ENCODE measurements around the gene TMTC2.
A peak's percentile ranks its signal among the peaks of the same experiment; 100 is the strongest.

Gene TMTC2

GRCh38 chr12:82686168-82687020 lies at the start of gene TMTC2:
Gene TMTC2, plus strand, starts transcription at chr12:82686906.
- DNase-seq, result peak; percentile 83

GRCh38 chr12:82638324-82638723 lies 48.4 kb upstream of the TMTC2 start:
- DNase-seq, result no peak

GRCh38 chr12:82644896-82645295 lies 41.8 kb upstream of the TMTC2 start:
- no peak for DNase-seq

- DNase-seq, result no peak
Observed at GRCh38 chr12:82645414-82645813, 41.3 kb upstream of the TMTC2 start.

- no peak for DNase-seq
Observed at GRCh38 chr12:82647853-82648252, 38.9 kb upstream of the TMTC2 start.

GRCh38 chr12:82648259-82648909 lies 38.3 kb upstream of the TMTC2 start:
- no peak for DNase-seq

GRCh38 chr12:82650627-82651337 lies 35.9 kb upstream of the TMTC2 start:
- no peak for DNase-seq

GRCh38 chr12:82651489-82651888 lies 35.2 kb upstream of the TMTC2 start:
- no peak for DNase-seq

GRCh38 chr12:82652071-82652470 lies 34.6 kb upstream of the TMTC2 start:
- DNase-seq, result no peak

- DNase-seq, result no peak
Observed at GRCh38 chr12:82655751-82656150, 31.0 kb upstream of the TMTC2 start.

- DNase-seq, result no peak
Observed at GRCh38 chr12:82659343-82660207, 27.1 kb upstream of the TMTC2 start.

- DNase-seq, result no peak
Observed at GRCh38 chr12:82660541-82661325, 26.0 kb upstream of the TMTC2 start.

- DNase-seq, result no peak
Observed at GRCh38 chr12:82663893-82664292, 22.8 kb upstream of the TMTC2 start.

- DNase-seq, result no peak
Observed at GRCh38 chr12:82665142-82665923, 21.4 kb upstream of the TMTC2 start.

- DNase-seq, result no peak
Observed at GRCh38 chr12:82666830-82667229, 19.9 kb upstream of the TMTC2 start.

- no peak for DNase-seq
Observed at GRCh38 chr12:82671673-82672195, 15.0 kb upstream of the TMTC2 start.

GRCh38 chr12:82672811-82673495 lies 13.8 kb upstream of the TMTC2 start:
- no peak for DNase-seq

GRCh38 chr12:82673698-82674097 lies 13.0 kb upstream of the TMTC2 start:
- no peak for DNase-seq

GRCh38 chr12:82675246-82675645 lies 11.5 kb upstream of the TMTC2 start:
- no peak for DNase-seq

- DNase-seq, result no peak
Observed at GRCh38 chr12:82682326-82682725, 4.4 kb upstream of the TMTC2 start.

All from NCI-H1417 treated with DMSO at 0.1 percent for 48 hours (cell line).